RWPE2 (cell line): Measurements from ENCODE around the gene CYFIP2.

Source experiments
- ATAC-seq: fragments of 200-7000 bp; cut with Tn5 transposase; 3 replicates; pipeline ENCODE4 v1.9.1; 2021; ENCODE audit warnings: low read depth
- DNase-seq: peaks from one replicate; pipeline ENCODE4 v3.0.0-alpha.2; 2020; ENCODE audit warnings: low spot score
- H3K27ac ChIP-seq: fragments of 450-650 bp; 2 replicates; pipeline ENCODE4 v1.5.1; 2017; ENCODE audit warnings: mild to moderate bottlenecking; ENCODE audit not compliant: poor library complexity, severe bottlenecking
- H3K27me3 ChIP-seq: fragments of 250-450 bp; sonication (Bioruptor Pico); 2 replicates; pipeline ENCODE4 v1.5.1; 2021; ENCODE audit warnings: mild to moderate bottlenecking, moderate library complexity; ENCODE audit not compliant: insufficient read depth, poor library complexity, severe bottlenecking
- H3K36me3 ChIP-seq: fragments of 250-450 bp; sonication (Bioruptor Pico); 2 replicates; pipeline ENCODE4 v1.5.1; 2020; ENCODE audit warnings: low read depth, mild to moderate bottlenecking, moderate library complexity
- H3K4me1 ChIP-seq: fragments of 250-450 bp; sonication (Bioruptor Pico); 2 replicates; pipeline ENCODE4 v1.5.1; 2021; ENCODE audit warnings: mild to moderate bottlenecking, moderate library complexity; ENCODE audit not compliant: insufficient read depth, poor library complexity, severe bottlenecking
- H3K4me3 ChIP-seq: fragments of 250-450 bp; sonication (Bioruptor Pico); 2 replicates; pipeline ENCODE4 v1.5.1; 2021; ENCODE audit warnings: mild to moderate bottlenecking, moderate library complexity; ENCODE audit not compliant: severe bottlenecking
- H3K9me3 ChIP-seq: fragments of 250-450 bp; sonication (Bioruptor Pico); 2 replicates; pipeline ENCODE4 v1.5.1; 2021; ENCODE audit warnings: mild to moderate bottlenecking, moderate library complexity; ENCODE audit not compliant: severe bottlenecking
- TF ChIP-seq, protein P1 (sequence below): fragments of 450-650 bp; IDR thresholded peaks from one replicate; pipeline ENCODE4 v1.5.1; 2017; ENCODE audit warnings: mild to moderate bottlenecking, moderate library complexity; ENCODE audit not compliant: poor library complexity, severe bottlenecking

Gene CYFIP2

DNA sequence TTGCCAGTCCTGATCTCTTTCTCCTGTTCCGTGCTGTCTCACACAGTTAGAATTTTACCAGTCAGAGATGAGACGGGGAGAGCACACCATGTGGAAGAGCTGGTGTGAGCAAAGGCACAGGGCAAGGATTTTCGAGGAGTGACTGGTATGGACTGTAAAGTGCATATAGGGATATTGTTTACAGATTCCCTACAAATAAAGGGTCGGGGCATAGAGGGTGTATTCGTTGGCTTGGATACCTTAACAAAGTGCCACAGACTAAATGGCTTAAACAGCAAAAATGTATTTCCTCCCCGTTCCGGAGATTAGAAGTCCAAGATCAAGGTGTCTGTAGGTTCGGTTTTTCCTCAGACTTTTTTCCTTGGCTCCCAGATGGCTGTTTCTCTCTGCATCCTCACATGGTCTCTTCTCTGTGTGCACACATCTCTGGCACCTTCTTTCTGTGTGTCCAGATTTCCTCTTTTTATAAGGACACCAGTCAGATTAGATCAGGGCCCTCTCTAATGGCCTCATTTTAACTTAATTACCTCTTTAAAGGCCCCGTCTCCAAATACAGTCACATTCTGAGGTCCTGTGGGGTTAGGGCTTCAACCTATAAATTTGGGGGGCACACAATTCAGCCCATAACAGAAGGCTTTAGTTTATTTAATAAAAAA lies 23.4 kb downstream of the CYFIP2 start:
- no peak overlapping the region for H3K4me3 ChIP-seq
- no peaks in the 10 kb centered on the region for H3K36me3 ChIP-seq
- ATAC-seq (no peak), DNase-seq (no peak)
- no peaks in the 10 kb centered on the region for H3K27me3 ChIP-seq
- H3K9me3 ChIP-seq, result no peaks in the 10 kb centered on the region
- no peaks in the 10 kb centered on the region for H3K4me1 ChIP-seq
- no peak overlapping the region for H3K27ac ChIP-seq
- TF ChIP-seq, protein P1, sequence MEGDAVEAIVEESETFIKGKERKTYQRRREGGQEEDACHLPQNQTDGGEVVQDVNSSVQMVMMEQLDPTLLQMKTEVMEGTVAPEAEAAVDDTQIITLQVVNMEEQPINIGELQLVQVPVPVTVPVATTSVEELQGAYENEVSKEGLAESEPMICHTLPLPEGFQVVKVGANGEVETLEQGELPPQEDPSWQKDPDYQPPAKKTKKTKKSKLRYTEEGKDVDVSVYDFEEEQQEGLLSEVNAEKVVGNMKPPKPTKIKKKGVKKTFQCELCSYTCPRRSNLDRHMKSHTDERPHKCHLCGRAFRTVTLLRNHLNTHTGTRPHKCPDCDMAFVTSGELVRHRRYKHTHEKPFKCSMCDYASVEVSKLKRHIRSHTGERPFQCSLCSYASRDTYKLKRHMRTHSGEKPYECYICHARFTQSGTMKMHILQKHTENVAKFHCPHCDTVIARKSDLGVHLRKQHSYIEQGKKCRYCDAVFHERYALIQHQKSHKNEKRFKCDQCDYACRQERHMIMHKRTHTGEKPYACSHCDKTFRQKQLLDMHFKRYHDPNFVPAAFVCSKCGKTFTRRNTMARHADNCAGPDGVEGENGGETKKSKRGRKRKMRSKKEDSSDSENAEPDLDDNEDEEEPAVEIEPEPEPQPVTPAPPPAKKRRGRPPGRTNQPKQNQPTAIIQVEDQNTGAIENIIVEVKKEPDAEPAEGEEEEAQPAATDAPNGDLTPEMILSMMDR, result no peak

DNA sequence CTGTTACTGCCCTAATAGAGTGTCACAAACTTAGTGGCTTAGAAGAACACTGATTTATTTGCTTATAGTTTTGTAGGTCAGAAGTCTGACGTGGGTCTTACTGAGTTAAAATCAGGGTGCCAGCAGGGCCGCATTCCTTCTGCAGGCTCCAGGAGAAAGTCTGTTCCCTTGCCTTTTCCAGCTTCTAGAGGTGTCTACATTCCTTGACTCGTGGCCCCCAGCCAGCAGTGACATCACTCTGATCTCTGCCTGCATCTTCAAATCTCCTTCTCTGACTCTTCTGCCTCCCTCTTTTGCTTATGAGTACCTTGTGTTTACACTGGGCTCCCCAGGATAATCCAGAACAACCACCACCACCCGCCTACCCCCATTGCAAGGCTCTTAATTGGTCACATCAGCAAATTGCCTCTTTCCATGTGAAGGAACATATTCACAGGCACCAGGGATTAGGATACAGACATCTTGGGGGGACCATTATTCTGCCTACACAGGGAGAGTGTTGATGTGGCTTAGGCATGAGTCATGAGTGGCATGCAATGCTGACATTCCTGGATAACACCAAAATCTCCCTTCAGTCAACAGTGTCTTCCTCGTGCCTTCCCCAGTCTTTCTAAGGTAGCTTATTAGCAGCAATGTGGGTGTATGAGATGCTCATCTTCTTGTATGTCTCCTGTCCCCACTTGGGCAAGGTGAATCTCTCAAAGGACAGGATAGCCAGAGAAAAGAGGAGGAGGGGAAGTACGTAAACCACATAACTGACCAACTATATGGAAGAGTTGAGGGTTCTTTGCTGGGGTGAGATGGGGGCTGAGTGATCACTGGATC lies 24.4 kb downstream of the CYFIP2 start:
- H3K27me3 ChIP-seq, result peaks cover 1% of the 10 kb centered on the region
- TF ChIP-seq, protein P1, result no peak
- no peaks in the 10 kb centered on the region for H3K36me3 ChIP-seq
- H3K4me3 ChIP-seq, result no peak overlapping the region
- no peaks in the 10 kb centered on the region for H3K4me1 ChIP-seq
- H3K27ac ChIP-seq, result no peak overlapping the region
- ATAC-seq, result peak; percentile 71
- H3K9me3 ChIP-seq, result no peaks in the 10 kb centered on the region
- DNase-seq, result no peak

DNA sequence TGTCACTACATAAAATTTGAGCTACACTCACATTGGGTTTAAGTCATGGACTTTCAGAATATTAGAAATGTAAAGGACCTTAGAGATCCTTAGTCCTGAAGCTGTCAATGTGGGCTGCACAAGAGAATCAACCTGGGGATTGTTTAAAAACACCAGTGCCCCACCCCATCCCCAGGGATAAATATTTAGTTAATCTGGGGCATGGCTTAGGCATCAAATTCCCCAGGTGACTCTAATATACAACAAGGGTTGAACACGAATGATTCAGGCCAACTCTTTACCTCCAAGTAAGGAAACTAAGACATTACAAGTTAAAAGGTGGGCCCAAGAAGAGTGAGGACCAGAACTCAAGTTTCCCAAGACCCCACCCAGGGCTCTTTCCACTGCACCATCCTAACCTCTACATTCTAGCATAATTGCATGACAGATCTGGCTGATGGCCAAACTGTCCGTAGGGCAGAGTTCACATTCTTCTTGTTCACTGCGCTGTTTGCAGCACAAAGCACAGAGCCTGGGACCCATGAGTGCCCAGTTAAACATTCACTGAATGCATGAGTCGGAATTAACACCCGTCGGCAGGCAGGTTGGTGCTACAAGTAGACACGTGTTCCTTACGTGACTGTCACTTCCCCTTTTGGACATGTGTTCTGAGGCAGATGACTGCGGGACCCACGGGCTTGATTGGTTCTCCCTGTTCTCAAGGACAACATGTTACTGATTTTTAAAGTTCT lies 25.2 kb downstream of the CYFIP2 start:
- Histone ChIP-seq H3K9me3 (no peaks in the 10 kb centered on the region), H3K36me3 (no peaks in the 10 kb centered on the region), H3K4me3 (no peak overlapping the region), H3K4me1 (no peaks in the 10 kb centered on the region), H3K27ac (no peak overlapping the region), H3K27me3 (peaks cover 6% of the 10 kb centered on the region)
- TF ChIP-seq, protein P1, result no peak
- DNase-seq (no peak), ATAC-seq (no peak)

DNA sequence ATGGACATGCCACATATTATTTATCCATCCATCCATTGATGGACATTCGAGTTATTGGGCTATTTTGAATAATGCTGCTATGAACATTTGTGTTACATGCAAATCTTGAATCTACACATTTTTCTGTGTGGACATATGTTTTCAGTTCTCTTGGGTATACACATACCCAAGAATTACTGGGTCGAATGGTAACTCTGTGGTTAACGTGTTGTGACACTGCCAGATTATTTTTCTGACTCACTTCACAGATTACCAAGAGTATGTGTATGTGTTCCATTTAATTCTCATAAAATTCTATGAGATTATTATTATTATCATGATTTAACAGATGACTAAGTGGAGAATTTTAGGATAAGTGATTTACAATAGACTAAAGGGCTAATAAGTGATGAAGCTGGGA lies 26.7 kb downstream of the CYFIP2 start:
- peaks cover 6% of the 10 kb centered on the region for H3K27me3 ChIP-seq
- no peaks in the 10 kb centered on the region for H3K4me1 ChIP-seq
- TF ChIP-seq, protein P1, result no peak
- DNase-seq (no peak), ATAC-seq (no peak)
- H3K36me3 ChIP-seq, result no peaks in the 10 kb centered on the region
- no peaks in the 10 kb centered on the region for H3K9me3 ChIP-seq
- H3K4me3 ChIP-seq, result no peak overlapping the region
- H3K27ac ChIP-seq, result no peak overlapping the region
